ENCODE data around the gene HIBCH. TPM values are rescaled to one million over a fixed set of nuclear protein-coding genes. Genes with fewer than 3 reads are reported as not detected.

Gene HIBCH
- total RNA-seq, 1 experiment from 2014 or later, result 24.7 TPM

DNA sequence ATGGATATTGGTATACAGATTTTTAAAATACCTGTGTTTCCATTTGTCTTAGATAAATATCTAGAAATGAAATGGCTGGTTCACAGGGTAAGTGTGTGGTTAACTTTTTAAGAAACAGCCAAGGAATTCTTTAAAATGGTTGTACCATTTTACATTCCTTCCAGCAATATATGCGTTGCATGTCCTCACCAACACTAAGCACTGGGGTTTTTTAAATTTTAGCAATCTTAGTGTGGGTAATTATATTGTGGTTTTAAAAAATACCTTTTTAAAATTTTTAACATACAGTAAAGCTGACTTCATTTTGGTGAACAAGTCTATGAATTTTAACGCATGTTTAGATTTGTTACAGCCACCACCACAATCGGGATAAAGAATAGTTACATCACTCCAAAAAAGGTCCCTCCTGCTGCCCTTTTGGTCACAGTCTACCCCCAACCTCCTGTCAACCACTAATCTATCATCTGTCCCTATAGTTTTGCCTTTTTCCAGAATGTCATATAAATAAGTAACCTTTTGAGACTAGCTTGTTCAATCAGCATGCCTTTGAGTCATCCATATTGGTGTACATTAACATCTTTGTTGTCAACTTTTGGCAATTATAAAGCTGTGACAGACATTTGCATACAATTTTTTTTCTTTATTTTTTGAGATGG, 129.0 kb downstream of the HIBCH start:
- Histone ChIP-seq H3K27me3 (ENCODE audit: insufficient read depth, low read length) (no peaks in the 10 kb centered on the region), H4K20me1 (ENCODE audit: insufficient read depth) (no peaks in the 10 kb centered on the region), H3K4me1 (ENCODE audit: control insufficient read depth in 1 of 2, insufficient read depth in 2 of 2, low read length in 2 of 2) (no peaks in the 10 kb centered on the region), H3K9ac (ENCODE audit: low read length) (no peak overlapping the region), H2AFZ (ENCODE audit: low read depth, low read length, poor library complexity, severe bottlenecking) (no peak overlapping the region), H3K4me2 (ENCODE audit: low read length) (no peak overlapping the region), H3K36me3 (ENCODE audit: control insufficient read depth in 1 of 2, insufficient read depth in 2 of 2, low read length in 2 of 2) (no peaks in the 10 kb centered on the region), H3K79me2 (ENCODE audit: insufficient read depth, low read length) (no peaks in the 10 kb centered on the region), H3K9me3 (ENCODE audit: control insufficient read depth in 1 of 2, insufficient read depth in 1 of 2, low read depth in 1 of 2, low read length in 2 of 2) (no peaks in the 10 kb centered on the region), H3K4me3 (replicated peaks in 1 of 2; ENCODE audit: low read depth in 1 of 2, low read length in 2 of 2) (no peak overlapping the region), H3K9me2 (ENCODE audit: insufficient read depth) (no peaks in the 10 kb centered on the region), H3K27ac (ENCODE audit: low read depth, low read length) (no peak overlapping the region)
- ATAC-seq, result no peak
- intact Hi-C loops (cut with micrococcal nuclease), result no loop called here
- RAD21 ChIA-PET (ENCODE audit: low non-redundant PET in 1 of 2, low total read pairs in 2 of 2, uncharacterized antibody in 2 of 2, unreplicated experiment in 2 of 2), result no interaction called here
- BruUV-seq (replicated peaks), result no TSS peak
- no peak for DNase-seq (ENCODE audit: low read depth, low spot score)
- POLR2A ChIA-PET, result no interaction called here
- no peak for TF ChIP-seq EZH2phosphoT487 (IDR thresholded peaks at IDR 0.05; ENCODE audit: borderline replicate concordance)
- TF ChIP-seq CEBPB (IDR thresholded peaks at IDR 0.05; ENCODE audit: low read depth), result no peak
- no peak for TF ChIP-seq SP1 (IDR thresholded peaks at IDR 0.05; ENCODE audit: low read depth)
- TF ChIP-seq POLR2A (IDR thresholded peaks at IDR 0.05; ENCODE audit: borderline replicate concordance, extremely low read depth, insufficient read depth, insufficient read length), result no peak
- TF ChIP-seq ELF1 (IDR thresholded peaks at IDR 0.05; ENCODE audit: borderline replicate concordance, low read depth), result no peak
- TF ChIP-seq, protein P1, sequence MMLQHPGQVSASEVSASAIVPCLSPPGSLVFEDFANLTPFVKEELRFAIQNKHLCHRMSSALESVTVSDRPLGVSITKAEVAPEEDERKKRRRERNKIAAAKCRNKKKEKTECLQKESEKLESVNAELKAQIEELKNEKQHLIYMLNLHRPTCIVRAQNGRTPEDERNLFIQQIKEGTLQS (IDR thresholded peaks at IDR 0.05), result no peak
- no peak for TF ChIP-seq EGR1 (IDR thresholded peaks at IDR 0.05; ENCODE audit: low read depth)
- TF ChIP-seq, protein P2, sequence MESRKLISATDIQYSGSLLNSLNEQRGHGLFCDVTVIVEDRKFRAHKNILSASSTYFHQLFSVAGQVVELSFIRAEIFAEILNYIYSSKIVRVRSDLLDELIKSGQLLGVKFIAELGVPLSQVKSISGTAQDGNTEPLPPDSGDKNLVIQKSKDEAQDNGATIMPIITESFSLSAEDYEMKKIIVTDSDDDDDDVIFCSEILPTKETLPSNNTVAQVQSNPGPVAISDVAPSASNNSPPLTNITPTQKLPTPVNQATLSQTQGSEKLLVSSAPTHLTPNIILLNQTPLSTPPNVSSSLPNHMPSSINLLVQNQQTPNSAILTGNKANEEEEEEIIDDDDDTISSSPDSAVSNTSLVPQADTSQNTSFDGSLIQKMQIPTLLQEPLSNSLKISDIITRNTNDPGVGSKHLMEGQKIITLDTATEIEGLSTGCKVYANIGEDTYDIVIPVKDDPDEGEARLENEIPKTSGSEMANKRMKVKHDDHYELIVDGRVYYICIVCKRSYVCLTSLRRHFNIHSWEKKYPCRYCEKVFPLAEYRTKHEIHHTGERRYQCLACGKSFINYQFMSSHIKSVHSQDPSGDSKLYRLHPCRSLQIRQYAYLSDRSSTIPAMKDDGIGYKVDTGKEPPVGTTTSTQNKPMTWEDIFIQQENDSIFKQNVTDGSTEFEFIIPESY (IDR thresholded peaks at IDR 0.05; ENCODE audit: extremely low read depth, insufficient replicate concordance, low read length), result no peak
- no peak for TF ChIP-seq POLR2AphosphoS5 (IDR thresholded peaks at IDR 0.05; ENCODE audit: low read depth, low read length)
- CTCF ChIA-PET, result no interaction called here

All from HCT116 (cell line).